GM12878 (cell line): ENCODE measurements around the gene MAST4. TPM values are rescaled to one million over a fixed set of nuclear protein-coding genes. Genes with fewer than 3 reads are reported as not detected.
A peak's percentile ranks its signal among the peaks of the same experiment; 100 is the strongest.

Source experiments
- ATAC-seq: fragments of 200-7000 bp; cut with Tn5 transposase; 3 replicates; pipeline ENCODE4 v1.9.1; 2020; ENCODE audit warnings: mild to moderate bottlenecking, moderate library complexity
- BruUV-seq: library from RNA; stranded (reverse); fragments of 400-500 nt; replicated peaks from 2 replicates; lab custom pipeline; 2021; lab: Mats Ljungman, UMichigan
- CTCF ChIA-PET: fragments of 300-600 bp; sonication (Branson Sonifier 250); formaldehyde crosslinking; extraction: SDS; loops from one replicate; lab custom pipeline; 2021; ENCODE audit warnings: inconsistent platforms; lab: Yijun Ruan, JAX
- POLR2A ChIA-PET: fragments of 350-600 bp; formaldehyde crosslinking; extraction: SDS; loops from one replicate; lab custom pipeline; 2021; ENCODE audit warnings: inconsistent platforms; lab: Charles Lee
- RAD21 ChIA-PET: fragments of 300-600 bp; sonication (Branson Sonifier 250); formaldehyde crosslinking; loops from one replicate; lab custom pipeline; 2023; ENCODE audit warnings: antibody characterized with exemption; ENCODE audit not compliant: unreplicated experiment; lab: Charles Lee
- SMC1A ChIA-PET: fragments of 300-600 bp; sonication (Branson Sonifier 250); formaldehyde crosslinking; loops from one replicate; lab custom pipeline; 2023; ENCODE audit not compliant: unreplicated experiment, uncharacterized antibody; lab: Charles Lee
- DNase-seq: peaks from one replicate; pipeline ENCODE4 v3.0.0-alpha.2; 2011; ENCODE audit warnings: low read depth, low spot score
- FAIRE-seq: peaks from 3 replicates; lab custom pipeline; 2011; peaks lifted over from hg19 to GRCh38; lab: Jason Lieb, UNC
- H2AFZ ChIP-seq: 2 replicates; pipeline ENCODE4 v1.6.0; 2011; ENCODE audit warnings: low read depth, low read length, control low read depth; ENCODE audit not compliant: control insufficient read depth
- H3K27ac ChIP-seq: 2 replicates; pipeline ENCODE4 v1.5.1; 2011; ENCODE audit warnings: control low read depth; ENCODE audit not compliant: control insufficient read depth, insufficient read depth
- H3K27me3 ChIP-seq, 2 experiments: replicated peaks in 1 of 2; 2 replicates each; pipeline versions ENCODE4 v1.6.0 to v1.6.1; 2011; ENCODE audit warnings: low read length in 1 of 2; ENCODE audit not compliant: control insufficient read depth in 2 of 2, insufficient read depth in 2 of 2
- H3K36me3 ChIP-seq, 2 experiments: 2 replicates each; pipeline ENCODE4 v1.5.1; 2011; ENCODE audit warnings: low read length in 1 of 2; ENCODE audit not compliant: control insufficient read depth in 2 of 2, insufficient read depth in 2 of 2
- H3K4me1 ChIP-seq: 2 replicates; pipeline ENCODE4 v1.6.1; 2011; ENCODE audit warnings: mild to moderate bottlenecking, low read length, moderate library complexity, mixed read lengths; ENCODE audit not compliant: control insufficient read depth, insufficient read depth
- H3K4me2 ChIP-seq: 2 replicates; pipeline ENCODE4 v1.6.0; 2011; ENCODE audit warnings: control low read depth; ENCODE audit not compliant: control insufficient read depth, insufficient read depth
- H3K4me3 ChIP-seq: fragments of 200-600 bp; sonication (generic); 2 replicates; pipeline ENCODE4 v1.5.1; 2016
- H3K79me2 ChIP-seq: 2 replicates; pipeline ENCODE4 v1.6.0; 2011; ENCODE audit warnings: low read length; ENCODE audit not compliant: control insufficient read depth, insufficient read depth
- H3K9ac ChIP-seq: 2 replicates; pipeline ENCODE4 v1.8.0; 2011; ENCODE audit warnings: low read length, control low read depth, mixed read lengths; ENCODE audit not compliant: control insufficient read depth, insufficient read depth
- H3K9me3 ChIP-seq: replicated peaks from 3 replicates; pipeline ENCODE4 v1.5.1; 2011; ENCODE audit warnings: mild to moderate bottlenecking, low read length; ENCODE audit not compliant: control insufficient read depth, insufficient read depth
- H4K20me1 ChIP-seq: 2 replicates; pipeline ENCODE4 v1.6.0; 2011; ENCODE audit not compliant: control insufficient read depth, insufficient read depth
- CHD1 ChIP-seq: IDR thresholded peaks from 2 replicates; pipeline ENCODE4 v1.6.1; 2012; ENCODE audit warnings: low read depth, low read length, improper control_type of control experiment
- E2F8 ChIP-seq: fragments of 450-650 bp; IDR thresholded peaks from 2 replicates; pipeline ENCODE4 v1.6.1; 2018; ENCODE audit warnings: mild to moderate bottlenecking, low read depth, moderate library complexity; ENCODE audit not compliant: partially characterized antibody
- EED ChIP-seq: sonication (generic); IDR thresholded peaks from 2 replicates; pipeline ENCODE4 v1.6.1; 2016; ENCODE audit warnings: antibody characterized with exemption, low read depth
- ESRRA ChIP-seq: IDR thresholded peaks from 2 replicates; pipeline ENCODE4 v1.6.1; 2012; ENCODE audit warnings: mild to moderate bottlenecking, low read length, improper control_type of control experiment
- FOXK2 ChIP-seq: fragments of 450-650 bp; IDR thresholded peaks from 2 replicates; pipeline ENCODE4 v1.6.1; 2017; ENCODE audit warnings: mild to moderate bottlenecking, moderate library complexity
- JUNB ChIP-seq: IDR thresholded peaks from 2 replicates; pipeline ENCODE4 v1.6.1; 2016; ENCODE audit warnings: antibody characterized with exemption, mild to moderate bottlenecking
- KDM1A ChIP-seq: fragments of 200-600 bp; sonication (generic); IDR thresholded peaks from 2 replicates; pipeline ENCODE4 v1.6.1; 2016; ENCODE audit warnings: borderline replicate concordance
- LARP7 ChIP-seq: fragments of 450-650 bp; IDR thresholded peaks from 2 replicates; pipeline ENCODE4 v1.6.1; 2017; ENCODE audit warnings: mild to moderate bottlenecking
- NFYA ChIP-seq: IDR thresholded peaks from 2 replicates; pipeline ENCODE4 v1.6.1; 2011; ENCODE audit warnings: low read depth, mild to moderate bottlenecking, low read length, improper control_type of control experiment, borderline replicate concordance
- PBX3 ChIP-seq: IDR thresholded peaks from 2 replicates; pipeline ENCODE4 v1.6.1; 2011; ENCODE audit warnings: mild to moderate bottlenecking, low read depth, low read length, moderate library complexity; ENCODE audit not compliant: insufficient replicate concordance
- PKNOX1 ChIP-seq: fragments of 450-650 bp; IDR thresholded peaks from 2 replicates; pipeline ENCODE4 v1.6.1; 2016; ENCODE audit warnings: mild to moderate bottlenecking
- POLR2A ChIP-seq: IDR thresholded peaks from 2 replicates; pipeline ENCODE4 v1.6.1; 2011; ENCODE audit warnings: low read depth, mild to moderate bottlenecking, low read length
- RUNX3 ChIP-seq: IDR thresholded peaks from 2 replicates; pipeline ENCODE4 v1.6.1; 2012; ENCODE audit warnings: low read length, inconsistent platforms
- STAT3 ChIP-seq: IDR thresholded peaks from 2 replicates; pipeline ENCODE4 v1.6.1; 2011; ENCODE audit warnings: low read depth, low read length, improper control_type of control experiment
- ZBTB4 ChIP-seq: fragments of 450-650 bp; formaldehyde crosslinking; IDR thresholded peaks from 2 replicates; pipeline ENCODE4 v1.4.0; 2022; ENCODE audit warnings: mild to moderate bottlenecking, moderate library complexity
- WGBS: methylation state at CpG from one replicate; pipeline ENCODE4 v1.1.6; 2016; ENCODE audit warnings: low lambda C conversion rate; ENCODE audit not compliant: insufficient replicate concordance, insufficient coverage; ENCODE audit errors: missing lambda C conversion rate; 5-methylcytosine and 5-hydroxymethylcytosine counted together
- in situ Hi-C: fragments of 300-500 bp; cut with MboI; formaldehyde crosslinking; loops from 9 replicates; pipeline ENCODE4 v1.14.3; 2018; ENCODE audit warnings: mixed read lengths
- intact Hi-C: fragments of 100-400 bp; cut with micrococcal nuclease; formaldehyde crosslinking; loops from one replicate; pipeline ENCODE4 v1.14.2; 2022; ENCODE audit not compliant: unreplicated experiment
- polyA plus RNA-seq, 11 experiments: library from polyadenylated mRNA; depleted of rRNA in 4 of 11; unstranded in 6 of 11; stranded (reverse) in 5 of 11; fragments of >200 nt; fragmentation: Nextera tagmentation in 4 of 11; fragmentation: Illumina TruSeq in 1 of 11; extraction: Ambion mirVana in 4 of 11; extraction: Trizol in 1 of 11; gene quantifications; 1 replicate in 1 of 11; 2 replicates in 10 of 11; pipeline versions ENCODE4 v1.2.1 to v1.2.3, GENCODE V29; 2011 to 2016; ENCODE audit warnings: inconsistent platforms in 2 of 11, missing spikeins in 2 of 11, low read depth in 1 of 11
- total RNA-seq, 4 experiments: library from RNA; depleted of rRNA in 3 of 4; stranded (reverse); fragments of >200 nt in 3 of 4; fragmentation: Illumina TruSeq in 1 of 4; extraction: Trizol in 1 of 4; gene quantifications; 2 replicates each; pipeline versions ENCODE4 v1.2.1 to v1.2.3, GENCODE V29; 2013 to 2021

The MAST4 gene
- total and polyA plus RNA-seq, 10 of the 15 experiments (the other 5 are each of a cell fraction or from before 2014, with no cell fraction given), result 0.02 to 1.6 (median 0.29) TPM; not detected in 1

GRCh38 chr5:67183859-67184258 is 587.7 kb downstream of the MAST4 start (continued):
- TF ChIP-seq RUNX3 (no peak), FOXK2 (no peak), CHD1 (no peak), NFYA (no peak), JUNB (no peak), LARP7 (no peak), POLR2A (no peak), KDM1A (no peak)

GRCh38 chr5:67187006-67187715 is 591.0 kb downstream of the MAST4 start:
- Histone ChIP-seq H3K4me3 (no peak overlapping the region), H2AFZ (no peak overlapping the region)
- ATAC-seq, result peak; percentile 59
- TF ChIP-seq PKNOX1, result peak; percentile 89
- TF ChIP-seq PBX3, result peak; percentile 34
- no peak for TF ChIP-seq EED
- no peak for TF ChIP-seq ESRRA
- TF ChIP-seq STAT3, result no peak
- TF ChIP-seq E2F8, result no peak
- no peak for TF ChIP-seq ZBTB4

More at GRCh38 chr5:67187006-67187715, 591.0 kb downstream of the MAST4 start:
- intact Hi-C loops (no loop called here), in situ Hi-C loops (no loop called here)
- ChIA-PET SMC1A (no interaction called here), POLR2A (no interaction called here), CTCF (no interaction called here), RAD21 (no interaction called here)
- no TSS peak for BruUV-seq
- H3K9me3 ChIP-seq, result no peaks in the 10 kb centered on the region
- H4K20me1 ChIP-seq, result no peaks in the 10 kb centered on the region
- no peaks in the 10 kb centered on the region for H3K79me2 ChIP-seq
- H3K4me1 ChIP-seq, result no peaks in the 10 kb centered on the region; the same call in 1 of the 2 replicates
- H3K27me3 ChIP-seq, result no peaks in the 10 kb centered on the region
- FAIRE-seq, result no peak
- H3K36me3 ChIP-seq, result no peaks in the 10 kb centered on the region; a peak in 2 of 4 replicates
- no peak overlapping the region for H3K4me2 ChIP-seq
- no peak overlapping the region for H3K27ac ChIP-seq
- no peak for DNase-seq
- 0% methylated on average over 1 of the region's 1 CpG for WGBS
- no peak overlapping the region for H3K9ac ChIP-seq
